Omental fat pad (tissue), 4 donors: ENCODE data around the gene ATOSB. TPM values are rescaled to one million over a fixed set of nuclear protein-coding genes. Genes with fewer than 3 reads are reported as not detected.

ENCODE experiments used
- ATAC-seq: fragments of 150-250 bp; one replicate; pipeline ENCODE4 v1.9.1; 2016; ENCODE audit warnings: mild to moderate bottlenecking, moderate library complexity; ENCODE audit not compliant: low FRiP score
- DNase-seq: peaks from one replicate; pipeline ENCODE4 v3.0.0-alpha.2; 2019; ENCODE audit warnings: low spot score
- total RNA-seq, 4 donors: library from RNA; depleted of rRNA; stranded (reverse); fragments of >200 nt; gene quantifications; one replicate each; pipeline ENCODE4 v1.1.0, GENCODE V29; 2016
- TF ChIP-seq, protein P1 (sequence below), 3 donors: fragments of 450-650 bp; IDR thresholded peaks; one replicate each; pipeline ENCODE4 v1.5.1; 2016 to 2017; ENCODE audit warnings: antibody characterized with exemption in 3 of 3, mild to moderate bottlenecking in 3 of 3, moderate library complexity in 2 of 3

The ATOSB gene
- total RNA-seq, 4 donors from 2014 or later: 14.9 to 22.9 (median 20.5) TPM

DNA sequence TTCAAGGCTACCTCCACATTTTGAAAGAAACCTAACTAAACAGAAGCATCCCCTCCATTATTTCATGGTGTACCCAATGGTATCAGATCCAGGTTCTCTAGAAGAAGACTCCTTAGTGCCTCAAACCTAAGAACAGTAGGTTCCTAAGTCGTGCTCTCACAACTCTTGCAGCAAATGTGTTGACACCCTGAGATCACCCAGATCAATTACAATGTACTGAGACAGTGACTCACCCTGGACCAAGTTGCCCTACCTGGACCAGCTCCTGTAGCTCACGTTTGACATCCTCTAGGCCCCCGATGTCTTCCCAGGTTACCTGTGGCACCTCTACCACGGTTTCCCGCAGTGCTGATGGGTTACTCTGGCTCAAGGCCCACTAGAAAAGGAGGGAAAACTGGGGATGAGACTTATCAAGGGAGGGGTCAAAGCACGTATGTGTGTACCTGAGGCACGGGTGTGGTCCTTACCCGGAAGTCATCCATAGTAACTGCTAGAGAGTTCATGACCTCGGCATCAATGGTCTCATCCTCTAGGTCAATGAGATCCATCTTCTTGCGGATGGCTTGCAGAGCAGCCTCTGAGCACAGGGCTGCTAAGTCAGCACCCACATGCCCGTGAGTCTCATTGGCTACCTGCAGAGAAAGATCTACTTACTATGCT lies 55.0 kb downstream of the ATOSB start:
- TF ChIP-seq, protein P1, sequence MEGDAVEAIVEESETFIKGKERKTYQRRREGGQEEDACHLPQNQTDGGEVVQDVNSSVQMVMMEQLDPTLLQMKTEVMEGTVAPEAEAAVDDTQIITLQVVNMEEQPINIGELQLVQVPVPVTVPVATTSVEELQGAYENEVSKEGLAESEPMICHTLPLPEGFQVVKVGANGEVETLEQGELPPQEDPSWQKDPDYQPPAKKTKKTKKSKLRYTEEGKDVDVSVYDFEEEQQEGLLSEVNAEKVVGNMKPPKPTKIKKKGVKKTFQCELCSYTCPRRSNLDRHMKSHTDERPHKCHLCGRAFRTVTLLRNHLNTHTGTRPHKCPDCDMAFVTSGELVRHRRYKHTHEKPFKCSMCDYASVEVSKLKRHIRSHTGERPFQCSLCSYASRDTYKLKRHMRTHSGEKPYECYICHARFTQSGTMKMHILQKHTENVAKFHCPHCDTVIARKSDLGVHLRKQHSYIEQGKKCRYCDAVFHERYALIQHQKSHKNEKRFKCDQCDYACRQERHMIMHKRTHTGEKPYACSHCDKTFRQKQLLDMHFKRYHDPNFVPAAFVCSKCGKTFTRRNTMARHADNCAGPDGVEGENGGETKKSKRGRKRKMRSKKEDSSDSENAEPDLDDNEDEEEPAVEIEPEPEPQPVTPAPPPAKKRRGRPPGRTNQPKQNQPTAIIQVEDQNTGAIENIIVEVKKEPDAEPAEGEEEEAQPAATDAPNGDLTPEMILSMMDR (IDR thresholded peaks at IDR 0.05): no peak
- no peak for DNase-seq
- ATAC-seq: no peak

DNA sequence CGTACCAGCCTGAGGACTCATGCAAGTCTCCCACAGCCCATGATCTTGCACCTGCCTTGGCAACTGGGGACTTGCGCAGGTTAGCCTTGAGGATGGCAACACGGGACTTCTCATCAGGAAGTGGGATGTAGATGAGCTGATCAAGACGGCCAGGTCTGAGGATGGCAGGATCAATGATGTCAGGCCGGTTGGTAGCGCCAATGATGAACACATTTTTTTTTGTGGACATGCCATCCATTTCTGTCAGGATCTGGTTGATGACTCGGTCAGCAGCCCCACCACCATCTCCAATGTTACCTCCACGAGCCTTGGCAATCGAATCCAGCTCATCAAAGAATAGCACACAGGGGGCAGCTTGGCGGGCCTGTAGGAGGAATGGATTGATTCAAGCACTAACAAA lies 56.2 kb downstream of the ATOSB start:
- TF ChIP-seq, protein P1 (IDR thresholded peaks at IDR 0.05): no peak
- ATAC-seq: no peak
- no peak for DNase-seq

DNA sequence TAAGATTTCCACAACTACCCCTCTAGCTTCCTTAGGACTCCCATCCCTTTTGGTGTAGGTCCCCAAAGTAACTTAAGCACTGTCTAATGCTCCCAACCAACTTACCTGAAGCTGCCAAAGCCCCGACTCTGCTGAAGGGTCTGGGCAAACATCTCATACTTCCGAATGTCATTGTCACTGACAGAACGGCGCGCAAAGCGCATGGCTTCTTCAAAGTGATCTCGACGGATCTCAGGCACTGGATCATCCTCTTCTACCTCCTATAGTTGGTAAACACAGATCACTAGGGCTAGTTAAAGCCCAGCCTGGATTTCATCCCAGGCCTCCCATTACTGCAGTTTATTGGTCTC lies 58.4 kb downstream of the ATOSB start:
- ATAC-seq: no peak
- TF ChIP-seq, protein P1 (IDR thresholded peaks at IDR 0.05): no peak
- no peak for DNase-seq

DNA sequence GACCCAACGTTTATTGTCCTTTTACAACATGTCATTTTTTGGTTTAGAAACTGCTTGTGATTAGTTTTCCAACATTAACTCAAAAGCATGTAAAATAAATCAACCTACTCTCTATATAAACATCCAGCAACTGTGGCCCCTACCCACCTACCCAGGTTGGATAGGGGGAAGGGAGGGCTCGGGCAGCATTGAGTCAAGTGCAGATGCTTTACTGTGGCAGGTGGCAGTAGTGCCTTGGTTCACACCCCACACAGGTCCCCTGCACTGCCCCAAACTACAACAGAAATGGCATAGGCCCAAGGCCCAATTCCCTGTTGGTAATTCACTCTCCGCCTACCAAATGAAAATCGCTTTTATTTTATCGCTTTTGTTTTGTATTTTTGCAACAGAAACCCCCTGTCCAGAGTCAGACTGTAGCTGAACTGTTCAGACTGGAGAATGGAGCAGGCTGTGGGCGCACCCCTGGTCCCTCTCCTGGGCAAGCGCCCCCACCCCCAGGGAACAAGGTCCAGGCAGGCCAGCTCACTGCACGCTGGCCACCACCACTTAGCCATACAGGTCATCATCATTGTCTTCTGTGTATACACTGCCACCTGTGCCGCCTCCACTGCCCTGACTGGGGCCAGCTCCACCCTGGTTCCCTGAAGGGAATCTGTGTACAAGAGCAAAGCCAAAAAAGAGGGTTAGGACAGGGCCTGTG lies 58.9 kb downstream of the ATOSB start:
- ATAC-seq (no peak), DNase-seq (no peak)
- TF ChIP-seq, protein P1 (IDR thresholded peaks at IDR 0.05): no peak

DNA sequence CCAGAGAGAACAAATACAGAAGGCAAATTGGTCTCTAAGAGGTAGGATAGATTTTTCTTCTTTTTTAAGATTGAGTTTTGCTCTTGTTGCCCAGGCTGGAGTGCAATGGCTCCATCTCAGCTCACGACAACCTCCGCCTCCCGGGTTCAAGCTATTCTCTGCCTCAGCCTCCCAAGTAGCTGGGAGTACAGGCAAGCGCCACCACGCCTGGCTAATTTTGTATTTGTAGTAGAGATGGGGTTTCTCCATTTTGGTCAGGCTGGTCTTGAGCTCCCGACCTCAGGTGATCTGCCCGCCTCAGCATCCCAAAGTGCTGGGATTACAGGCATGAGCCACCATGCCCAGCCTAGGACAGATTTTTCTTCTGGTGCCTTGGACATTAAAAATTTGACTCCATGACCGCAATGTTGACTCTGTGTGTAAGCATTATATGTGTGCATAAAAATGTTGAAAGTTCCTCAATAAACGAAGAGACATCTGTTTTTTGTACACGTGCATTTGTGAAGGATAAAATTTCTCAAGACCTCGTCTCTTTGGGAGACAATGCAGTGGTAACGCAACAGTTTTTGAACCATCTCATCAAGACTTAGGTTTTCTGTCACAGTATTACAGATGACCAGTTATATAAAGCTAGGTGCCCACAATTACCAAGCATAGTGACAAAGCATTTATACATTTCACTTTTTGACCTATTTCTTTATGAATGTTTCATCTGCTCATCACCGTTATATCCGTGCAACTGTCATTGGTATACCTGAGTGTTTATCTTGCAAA lies 60.6 kb downstream of the ATOSB start:
- no peak for ATAC-seq
- TF ChIP-seq, protein P1 (IDR thresholded peaks at IDR 0.05): no peak
- DNase-seq: no peak

DNA sequence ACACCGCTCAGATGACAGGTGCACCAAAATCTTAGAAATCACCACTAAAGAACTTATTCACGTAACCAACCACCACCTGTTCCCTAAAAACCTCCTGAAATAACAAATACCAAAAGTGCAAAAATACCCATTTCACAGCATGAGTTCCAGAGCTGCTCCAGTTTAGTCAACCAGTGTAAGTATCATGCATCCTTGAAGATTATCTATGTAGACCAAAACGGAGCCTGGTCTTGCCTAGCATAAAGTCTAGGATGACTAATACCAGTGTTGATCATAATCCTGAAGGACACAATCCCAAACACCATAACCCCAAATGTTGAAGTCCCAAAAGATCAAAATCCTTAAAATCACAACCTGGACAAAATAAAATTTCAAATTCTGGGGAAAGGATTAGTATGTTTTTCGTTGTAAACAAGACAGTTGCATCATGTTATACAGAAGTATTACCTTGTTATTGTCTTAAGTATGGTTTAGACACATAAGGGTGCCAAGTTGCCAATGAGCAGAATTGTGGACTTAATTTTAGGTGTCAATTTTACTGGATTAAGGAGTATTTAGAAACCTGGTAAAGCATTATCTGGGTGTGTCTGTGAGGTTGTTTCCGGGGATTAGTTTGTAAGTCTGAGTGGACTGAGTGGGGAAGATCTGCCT lies 61.4 kb downstream of the ATOSB start:
- TF ChIP-seq, protein P1 (IDR thresholded peaks at IDR 0.05): no peak
- DNase-seq (no peak), ATAC-seq (no peak)

Other genes starting within 250 kb of the ATOSB start
- under 1 TPM in 3 of 4 donors, not detected in 1; 0.28 to 0.95 (median 0.84) TPM for gene PHF24, start 157.6 kb downstream of the ATOSB start, total RNA-seq
- gene DNAJB5, start 126.1 kb downstream of the ATOSB start, total RNA-seq: 10 to 100 TPM in 2 of 4 donors, 1 to 10 TPM in 2; 6.3 to 17.3 (median 9.8) TPM
- gene VCP, start 43.2 kb downstream of the ATOSB start, total RNA-seq: 100 to 1,000 TPM; 175 to 317 (median 207) TPM
- 10 to 100 TPM in 3 of 4 donors, 1 to 10 TPM in 1; 8.1 to 20.0 (median 14.1) TPM for gene FANCG, start 35.9 kb downstream of the ATOSB start, total RNA-seq
- 10 to 100 TPM; 11.4 to 16.6 (median 13.3) TPM for gene PIGO, start 19.3 kb downstream of the ATOSB start, total RNA-seq
- 100 to 1,000 TPM in 2 of 4 donors, 10 to 100 TPM in 2; 77.6 to 108 (median 89.9) TPM for gene STOML2, start 12.7 kb downstream of the ATOSB start, total RNA-seq
- 10 to 100 TPM; 20.6 to 30.5 (median 25.3) TPM for gene UNC13B, start 46.1 kb upstream of the ATOSB start, total RNA-seq